SK-N-MC (cell line): ENCODE measurements around the gene CALR.

ENCODE experiments used
- EZH2 ChIP-seq: fragments of 200-600 bp; sonication (generic); IDR thresholded peaks from one replicate; pipeline ENCODE4 v1.6.1; 2017; ENCODE audit warnings: antibody characterized with exemption
- FOXP2 ChIP-seq: optimal IDR thresholded peaks from 2 replicates; pipeline ENCODE3; 2011; ENCODE audit warnings: mild to moderate bottlenecking, moderate library complexity; ENCODE audit not compliant: insufficient read depth; ENCODE audit errors: extremely low read length, control extremely low read depth
- POLR2AphosphoS5 ChIP-seq: IDR thresholded peaks from 2 replicates; pipeline ENCODE4 v1.6.1; 2012; ENCODE audit warnings: mild to moderate bottlenecking, low read depth, low read length, borderline replicate concordance

GRCh38 chr19:12970070-12970820 is 31.8 kb downstream of the CALR start:
- TF ChIP-seq POLR2AphosphoS5 (no peak), EZH2 (no peak), FOXP2 (no peak)
